Loucy (cell line): ENCODE measurements around the gene SORCS2.

Experiments used
- EZH2phosphoT487 ChIP-seq: fragments of 200-600 bp; IDR thresholded peaks from 2 replicates; pipeline ENCODE4 v1.6.1; 2018; ENCODE audit warnings: antibody characterized with exemption, mild to moderate bottlenecking, moderate library complexity, borderline replicate concordance
- TF ChIP-seq, protein P1 (sequence below): fragments of 200-600 bp; sonication (generic); conservative IDR thresholded peaks from 2 replicates; pipeline ENCODE4 v1.5.1; 2014; ENCODE audit warnings: mild to moderate bottlenecking, antibody characterized with exemption, low read length

DNA sequence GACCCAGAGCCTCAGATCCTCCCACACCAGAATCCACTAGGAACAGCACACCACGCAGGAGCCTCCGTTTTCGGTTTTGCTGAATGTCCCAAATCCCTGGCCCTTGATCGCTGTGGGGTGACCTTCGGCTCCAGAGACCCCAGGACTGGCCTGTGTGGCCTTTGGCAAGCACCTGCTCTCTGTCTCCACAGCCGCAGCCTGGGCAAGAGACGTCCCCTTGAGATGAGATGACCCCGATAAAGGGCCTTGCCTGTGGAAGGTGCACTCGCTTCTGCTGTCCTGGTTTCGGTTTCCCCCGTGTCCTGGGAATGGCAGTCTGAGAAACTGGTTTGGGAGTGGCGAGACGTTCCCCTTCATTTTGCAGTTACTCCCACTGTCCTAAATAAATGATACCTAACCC lies 232.8 kb downstream of the SORCS2 start:
- TF ChIP-seq, protein P1, sequence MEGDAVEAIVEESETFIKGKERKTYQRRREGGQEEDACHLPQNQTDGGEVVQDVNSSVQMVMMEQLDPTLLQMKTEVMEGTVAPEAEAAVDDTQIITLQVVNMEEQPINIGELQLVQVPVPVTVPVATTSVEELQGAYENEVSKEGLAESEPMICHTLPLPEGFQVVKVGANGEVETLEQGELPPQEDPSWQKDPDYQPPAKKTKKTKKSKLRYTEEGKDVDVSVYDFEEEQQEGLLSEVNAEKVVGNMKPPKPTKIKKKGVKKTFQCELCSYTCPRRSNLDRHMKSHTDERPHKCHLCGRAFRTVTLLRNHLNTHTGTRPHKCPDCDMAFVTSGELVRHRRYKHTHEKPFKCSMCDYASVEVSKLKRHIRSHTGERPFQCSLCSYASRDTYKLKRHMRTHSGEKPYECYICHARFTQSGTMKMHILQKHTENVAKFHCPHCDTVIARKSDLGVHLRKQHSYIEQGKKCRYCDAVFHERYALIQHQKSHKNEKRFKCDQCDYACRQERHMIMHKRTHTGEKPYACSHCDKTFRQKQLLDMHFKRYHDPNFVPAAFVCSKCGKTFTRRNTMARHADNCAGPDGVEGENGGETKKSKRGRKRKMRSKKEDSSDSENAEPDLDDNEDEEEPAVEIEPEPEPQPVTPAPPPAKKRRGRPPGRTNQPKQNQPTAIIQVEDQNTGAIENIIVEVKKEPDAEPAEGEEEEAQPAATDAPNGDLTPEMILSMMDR: no peak
- TF ChIP-seq EZH2phosphoT487: no peak
